GM13976 (cell line): ENCODE data around the gene ZNF710.
"Not testable (repeated sequence)": the region's sequence is repeated elsewhere in the genome, so short reads cannot be mapped to it uniquely, and the experiment has no call there.

ENCODE experiments used
- DNase-seq: peaks from one replicate; pipeline ENCODE4 v3.0.0; 2012; ENCODE audit warnings: low spot score
- in situ Hi-C: fragments of 300-500 bp; cut with MboI; formaldehyde crosslinking; loops from one replicate; pipeline ENCODE4 v1.12.0; 2022; ENCODE audit warnings: low sequenced_read_pairs, mixed read lengths, inconsistent platforms; ENCODE audit not compliant: unreplicated experiment
- TF ChIP-seq, protein P1 (sequence below): IDR thresholded peaks from 2 replicates; pipeline ENCODE4 v1.5.1; 2012; ENCODE audit warnings: borderline replicate concordance, mild to moderate bottlenecking; ENCODE audit not compliant: insufficient read depth; ENCODE audit errors: extremely low read depth, missing control alignments, control extremely low read depth

ZNF710 gene

GRCh38 chr15:90103701-90104329 is 102.7 kb downstream of the ZNF710 start:
- DNase-seq = no peak
- in situ Hi-C loops = no loop called here
- TF ChIP-seq, protein P1, sequence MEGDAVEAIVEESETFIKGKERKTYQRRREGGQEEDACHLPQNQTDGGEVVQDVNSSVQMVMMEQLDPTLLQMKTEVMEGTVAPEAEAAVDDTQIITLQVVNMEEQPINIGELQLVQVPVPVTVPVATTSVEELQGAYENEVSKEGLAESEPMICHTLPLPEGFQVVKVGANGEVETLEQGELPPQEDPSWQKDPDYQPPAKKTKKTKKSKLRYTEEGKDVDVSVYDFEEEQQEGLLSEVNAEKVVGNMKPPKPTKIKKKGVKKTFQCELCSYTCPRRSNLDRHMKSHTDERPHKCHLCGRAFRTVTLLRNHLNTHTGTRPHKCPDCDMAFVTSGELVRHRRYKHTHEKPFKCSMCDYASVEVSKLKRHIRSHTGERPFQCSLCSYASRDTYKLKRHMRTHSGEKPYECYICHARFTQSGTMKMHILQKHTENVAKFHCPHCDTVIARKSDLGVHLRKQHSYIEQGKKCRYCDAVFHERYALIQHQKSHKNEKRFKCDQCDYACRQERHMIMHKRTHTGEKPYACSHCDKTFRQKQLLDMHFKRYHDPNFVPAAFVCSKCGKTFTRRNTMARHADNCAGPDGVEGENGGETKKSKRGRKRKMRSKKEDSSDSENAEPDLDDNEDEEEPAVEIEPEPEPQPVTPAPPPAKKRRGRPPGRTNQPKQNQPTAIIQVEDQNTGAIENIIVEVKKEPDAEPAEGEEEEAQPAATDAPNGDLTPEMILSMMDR = no peak

GRCh38 chr15:90104551-90104950 is 103.4 kb downstream of the ZNF710 start:
- no peak for DNase-seq
- in situ Hi-C loops = no loop called here
- TF ChIP-seq, protein P1 = no peak

GRCh38 chr15:90105521-90105920 is 104.4 kb downstream of the ZNF710 start:
- TF ChIP-seq, protein P1 = no peak
- no peak for DNase-seq
- in situ Hi-C loops = no loop called here

DNA sequence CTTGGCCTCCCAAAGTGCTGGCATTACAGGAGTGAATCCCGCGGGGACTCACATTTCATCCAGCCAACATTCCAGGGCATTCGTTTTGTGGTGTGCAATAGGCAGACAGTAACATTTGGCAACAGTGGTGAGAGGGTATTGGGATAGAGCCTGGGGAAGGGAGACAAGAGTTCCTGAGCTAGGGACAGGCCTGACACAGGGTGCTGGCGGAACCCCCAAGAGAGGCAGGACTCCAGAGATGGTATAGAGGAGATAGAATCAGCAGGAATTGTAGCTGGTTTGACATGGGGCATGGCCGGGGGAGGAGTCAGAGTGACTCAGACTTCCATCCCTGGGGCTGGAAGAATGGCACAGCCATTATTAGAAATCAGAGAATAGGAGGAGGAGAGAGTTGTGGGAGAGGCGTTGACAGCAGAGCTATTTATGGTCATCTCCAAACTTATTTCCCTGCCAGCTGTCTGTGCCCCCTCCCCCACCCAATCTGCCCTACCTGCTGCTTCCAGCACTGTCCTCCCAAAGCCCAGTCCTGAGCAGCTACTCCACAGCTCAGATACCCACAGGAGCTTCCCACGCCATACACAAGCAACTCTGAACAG is 105.5 kb downstream of the ZNF710 start:
- TF ChIP-seq, protein P1 = no peak
- DNase-seq = no peak
- in situ Hi-C loops = no loop called here

- DNase-seq, in situ Hi-C loops: not testable (repeated sequence)
These were observed 106.9 kb downstream of the ZNF710 start for GRCh38 chr15:90108038-90108437.

GRCh38 chr15:90109163-90109751 is 108.1 kb downstream of the ZNF710 start:
- DNase-seq, in situ Hi-C loops: not testable (repeated sequence)

DNA sequence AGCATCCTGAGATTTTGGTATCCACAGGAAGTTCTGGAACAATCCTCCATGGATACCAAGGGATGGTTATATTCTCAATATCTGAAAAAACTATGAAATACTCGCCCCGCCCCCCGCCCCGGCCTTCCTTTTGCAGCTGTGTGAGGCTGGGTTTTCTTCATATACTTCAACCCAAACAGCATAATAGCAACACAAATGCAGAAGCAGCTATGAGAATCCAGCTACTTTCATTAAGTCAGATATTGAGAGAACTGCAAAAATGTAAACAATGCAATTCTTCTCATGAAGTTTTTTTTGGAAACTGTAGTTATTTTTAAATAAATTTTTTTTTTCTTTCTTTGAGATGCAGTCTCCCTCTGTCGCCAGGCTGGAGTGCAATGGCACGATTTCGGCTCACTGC is 112.0 kb downstream of the ZNF710 start:
- DNase-seq = no peak
- in situ Hi-C loops = no loop called here

More for the DNA sequence above, 112.0 kb downstream of the ZNF710 start:
- TF ChIP-seq, protein P1 = no peak
